ENCODE measurements around the gene LPIN1.

LPIN1 gene

DNA sequence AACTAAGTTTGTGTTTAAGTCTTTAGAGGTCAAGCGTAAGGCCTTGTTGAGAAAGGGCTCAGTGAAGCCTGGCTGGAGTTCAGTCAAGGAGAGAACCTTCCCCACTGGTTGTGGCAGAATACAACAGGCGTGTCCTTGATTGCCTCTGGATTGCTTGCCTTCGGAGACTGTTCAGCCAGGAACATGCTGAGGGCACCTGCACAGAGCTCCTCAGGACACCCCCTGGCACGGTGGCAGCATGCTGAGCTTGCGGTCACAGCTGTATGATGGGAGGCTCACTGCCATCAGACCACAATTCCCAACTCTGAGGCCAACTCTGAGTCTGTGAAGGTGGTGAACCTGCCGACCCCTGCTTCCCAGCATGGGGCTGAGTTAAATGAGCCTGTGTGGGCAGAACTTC lies 130.0 kb downstream of the LPIN1 start:
- TF ChIP-seq, protein P1, sequence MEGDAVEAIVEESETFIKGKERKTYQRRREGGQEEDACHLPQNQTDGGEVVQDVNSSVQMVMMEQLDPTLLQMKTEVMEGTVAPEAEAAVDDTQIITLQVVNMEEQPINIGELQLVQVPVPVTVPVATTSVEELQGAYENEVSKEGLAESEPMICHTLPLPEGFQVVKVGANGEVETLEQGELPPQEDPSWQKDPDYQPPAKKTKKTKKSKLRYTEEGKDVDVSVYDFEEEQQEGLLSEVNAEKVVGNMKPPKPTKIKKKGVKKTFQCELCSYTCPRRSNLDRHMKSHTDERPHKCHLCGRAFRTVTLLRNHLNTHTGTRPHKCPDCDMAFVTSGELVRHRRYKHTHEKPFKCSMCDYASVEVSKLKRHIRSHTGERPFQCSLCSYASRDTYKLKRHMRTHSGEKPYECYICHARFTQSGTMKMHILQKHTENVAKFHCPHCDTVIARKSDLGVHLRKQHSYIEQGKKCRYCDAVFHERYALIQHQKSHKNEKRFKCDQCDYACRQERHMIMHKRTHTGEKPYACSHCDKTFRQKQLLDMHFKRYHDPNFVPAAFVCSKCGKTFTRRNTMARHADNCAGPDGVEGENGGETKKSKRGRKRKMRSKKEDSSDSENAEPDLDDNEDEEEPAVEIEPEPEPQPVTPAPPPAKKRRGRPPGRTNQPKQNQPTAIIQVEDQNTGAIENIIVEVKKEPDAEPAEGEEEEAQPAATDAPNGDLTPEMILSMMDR (IDR thresholded peaks at IDR 0.05) = no peak

DNA sequence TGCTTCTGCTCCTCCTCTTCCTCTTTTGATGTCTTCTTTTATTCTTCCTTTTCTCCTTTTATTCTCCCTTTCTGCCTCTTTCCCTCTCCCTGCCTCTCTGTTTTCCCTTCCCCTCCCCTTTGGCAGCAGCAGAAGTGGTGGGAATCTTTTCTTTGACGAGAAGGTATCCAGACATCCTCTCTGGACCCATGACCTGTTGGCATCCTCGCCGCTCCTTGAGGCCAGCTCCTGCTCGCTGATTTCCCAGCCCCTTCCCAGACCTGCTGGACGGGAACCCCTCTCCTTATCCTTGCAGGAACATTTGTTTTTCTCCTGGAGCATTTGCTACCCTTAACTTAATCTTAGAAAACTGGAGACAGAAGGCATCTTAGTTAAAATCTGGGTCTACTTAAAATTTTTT lies 130.5 kb downstream of the LPIN1 start:
- TF ChIP-seq, protein P1 (IDR thresholded peaks at IDR 0.05) = no peak
